Astrocyte (in vitro differentiated cells and primary cell): ENCODE measurements around the gene CDH13. TPM values are rescaled to one million over a fixed set of nuclear protein-coding genes. Genes with fewer than 3 reads are reported as not detected.

Experiments used
- DNase-seq: peaks from one replicate; pipeline ENCODE4 v3.0.0-alpha.2; 2010; ENCODE audit warnings: low read depth
- FAIRE-seq: peaks from 2 replicates; lab custom pipeline; 2011; peaks lifted over from hg19 to GRCh38; lab: Jason Lieb, UNC
- H2AFZ ChIP-seq: 2 replicates; pipeline ENCODE4 v1.6.0; 2012; ENCODE audit warnings: low read depth, low read length, inconsistent platforms
- H3K27ac ChIP-seq: 2 replicates; pipeline ENCODE4 v1.5.1; 2011; ENCODE audit warnings: low read depth, low read length, inconsistent platforms
- H3K27me3 ChIP-seq: 2 replicates; pipeline ENCODE4 v1.6.0; 2011; ENCODE audit warnings: low read length, inconsistent platforms; ENCODE audit not compliant: insufficient read depth
- H3K36me3 ChIP-seq: 2 replicates; pipeline ENCODE4 v1.5.1; 2011; ENCODE audit warnings: low read length, inconsistent platforms; ENCODE audit not compliant: insufficient read depth
- H3K4me1 ChIP-seq: 2 replicates; pipeline ENCODE4 v1.5.1; 2011; ENCODE audit warnings: low read length, inconsistent platforms; ENCODE audit not compliant: insufficient read depth
- H3K4me2 ChIP-seq: 2 replicates; pipeline ENCODE4 v1.6.0; 2012; ENCODE audit warnings: low read length, inconsistent platforms
- H3K4me3 ChIP-seq: 2 replicates; pipeline ENCODE4 v1.5.1; 2011; ENCODE audit warnings: low read depth, mild to moderate bottlenecking, low read length, inconsistent platforms; ENCODE audit not compliant: insufficient read depth
- H3K79me2 ChIP-seq: 2 replicates; pipeline ENCODE4 v1.6.0; 2012; ENCODE audit warnings: mild to moderate bottlenecking, low read length, inconsistent platforms; ENCODE audit not compliant: insufficient read depth
- H3K9ac ChIP-seq: 2 replicates; pipeline ENCODE4 v1.6.0; 2012; ENCODE audit warnings: mild to moderate bottlenecking, low read length, inconsistent platforms
- H3K9me3 ChIP-seq: 2 replicates; pipeline ENCODE4 v1.5.1; 2012; ENCODE audit warnings: low read depth, mild to moderate bottlenecking, low read length, inconsistent platforms; ENCODE audit not compliant: insufficient read depth
- H4K20me1 ChIP-seq: 2 replicates; pipeline ENCODE4 v1.6.0; 2012; ENCODE audit warnings: low read length, inconsistent platforms; ENCODE audit not compliant: insufficient read depth
- H3K27ac Mint-ChIP-seq: one replicate; pipeline ENCODE4 v1.8.0; 2021; ENCODE audit warnings: mild to moderate bottlenecking, mixed read lengths; ENCODE audit not compliant: unreplicated experiment
- H3K27me3 Mint-ChIP-seq: one replicate; pipeline ENCODE4 v1.8.0; 2021; ENCODE audit warnings: low read depth, mixed read lengths; ENCODE audit not compliant: unreplicated experiment
- H3K36me3 Mint-ChIP-seq: one replicate; pipeline ENCODE4 v1.8.0; 2021; ENCODE audit warnings: low read depth, mixed read lengths; ENCODE audit not compliant: unreplicated experiment
- H3K4me1 Mint-ChIP-seq: one replicate; pipeline ENCODE4 v1.8.0; 2021; ENCODE audit warnings: low read depth, mixed read lengths; ENCODE audit not compliant: unreplicated experiment
- H3K4me3 Mint-ChIP-seq: one replicate; pipeline ENCODE4 v1.8.0; 2021; ENCODE audit warnings: mild to moderate bottlenecking, moderate library complexity, mixed read lengths; ENCODE audit not compliant: unreplicated experiment
- H3K9me3 Mint-ChIP-seq: one replicate; pipeline ENCODE4 v1.8.0; 2021; ENCODE audit warnings: mild to moderate bottlenecking, mixed read lengths; ENCODE audit not compliant: unreplicated experiment
- CTCF ChIP-seq: IDR thresholded peaks from 2 replicates; pipeline ENCODE4 v1.5.1; 2011; ENCODE audit warnings: low read depth, mild to moderate bottlenecking, inconsistent platforms, low read length, moderate library complexity; ENCODE audit not compliant: insufficient read depth
- EZH2 ChIP-seq: IDR thresholded peaks from 2 replicates; pipeline ENCODE4 v1.6.1; 2012; ENCODE audit warnings: mild to moderate bottlenecking, low read length, inconsistent platforms; ENCODE audit not compliant: insufficient read depth
- total RNA-seq: library from RNA; stranded (reverse); gene quantifications from 2 replicates; pipeline ENCODE4 v1.2.1, GENCODE V29; 2021

CDH13 gene
- total RNA-seq, 1 donor from 2014 or later: 41.7 TPM

- Mint-ChIP-seq H3K36me3 (no peaks in the 10 kb centered on the region), H3K4me1 (no peaks in the 10 kb centered on the region), H3K27ac (no peak overlapping the region), H3K9me3 (no peaks in the 10 kb centered on the region), H3K4me3 (no peak overlapping the region), H3K27me3 (no peaks in the 10 kb centered on the region)
- Histone ChIP-seq H3K9me3 (no peaks in the 10 kb centered on the region), H3K36me3 (no peaks in the 10 kb centered on the region), H3K79me2 (peaks cover 5% of the 10 kb centered on the region), H3K4me1 (no peaks in the 10 kb centered on the region), H3K27ac (no peak overlapping the region), H3K4me2 (no peak overlapping the region), H3K27me3 (no peaks in the 10 kb centered on the region), H2AFZ (no peak overlapping the region), H4K20me1 (peaks cover 3% of the 10 kb centered on the region), H3K4me3 (no peak overlapping the region), H3K9ac (no peak overlapping the region)
- TF ChIP-seq CTCF (no peak), EZH2 (no peak)
- DNase-seq: peak; percentile 60
- no peak for FAIRE-seq
Observed at GRCh38 chr16:82741073-82741615, 114.4 kb downstream of the CDH13 start.

- Mint-ChIP-seq H3K27ac (no peak overlapping the region), H3K9me3 (no peaks in the 10 kb centered on the region), H3K36me3 (no peaks in the 10 kb centered on the region), H3K4me3 (no peak overlapping the region), H3K27me3 (no peaks in the 10 kb centered on the region), H3K4me1 (no peaks in the 10 kb centered on the region)
- Histone ChIP-seq H2AFZ (no peak overlapping the region), H3K27ac (no peak overlapping the region), H3K9ac (no peak overlapping the region), H3K4me3 (no peak overlapping the region), H4K20me1 (no peaks in the 10 kb centered on the region), H3K27me3 (no peaks in the 10 kb centered on the region), H3K4me1 (no peaks in the 10 kb centered on the region), H3K36me3 (no peaks in the 10 kb centered on the region), H3K9me3 (no peaks in the 10 kb centered on the region), H3K4me2 (no peak overlapping the region), H3K79me2 (peaks cover 12% of the 10 kb centered on the region)
- FAIRE-seq (peak; percentile 9), DNase-seq (no peak)
- no peak for TF ChIP-seq CTCF
- TF ChIP-seq EZH2: no peak
Observed at GRCh38 chr16:82744958-82745357, 118.2 kb downstream of the CDH13 start.

- DNase-seq (peak; percentile 84), FAIRE-seq (no peak)
- Mint-ChIP-seq H3K4me3 (no peak overlapping the region), H3K36me3 (no peaks in the 10 kb centered on the region), H3K9me3 (no peaks in the 10 kb centered on the region), H3K27ac (no peak overlapping the region), H3K27me3 (no peaks in the 10 kb centered on the region), H3K4me1 (peaks cover 2% of the 10 kb centered on the region)
- H3K4me1 ChIP-seq: no peaks in the 10 kb centered on the region
- peak overlapping the region; percentile 57 for H3K4me2 ChIP-seq
- H3K36me3 ChIP-seq: no peaks in the 10 kb centered on the region
- H4K20me1 ChIP-seq: no peaks in the 10 kb centered on the region
- H3K27ac ChIP-seq: peak overlapping the region; percentile 3
- H3K27me3 ChIP-seq: no peaks in the 10 kb centered on the region
- peaks cover 12% of the 10 kb centered on the region for H3K79me2 ChIP-seq
- no peaks in the 10 kb centered on the region for H3K9me3 ChIP-seq
- H3K9ac ChIP-seq: peak overlapping the region; percentile 12
- TF ChIP-seq CTCF (peak; percentile 21), EZH2 (no peak)
- no peak overlapping the region for H2AFZ ChIP-seq
- no peak overlapping the region for H3K4me3 ChIP-seq
Observed at GRCh38 chr16:82748026-82748425, 121.3 kb downstream of the CDH13 start.
